ENCODE data around the gene PAXIP1.

PAXIP1 gene

GRCh38 chr7:154910125-154910524 lies 92.8 kb downstream of the PAXIP1 start:
- Mint-ChIP-seq H3K4me3 (no peak overlapping the region), H3K9me3 (peaks cover 6% of the 10 kb centered on the region), H3K27ac (no peak overlapping the region), H3K27me3 (peaks cover 21% of the 10 kb centered on the region), H3K4me1 (peaks cover 11% of the 10 kb centered on the region), H3K36me3 (no peaks in the 10 kb centered on the region)
- DNase-seq = no peak
- CTCF ChIA-PET = no interaction called here

GRCh38 chr7:154909241-154910105 lies 93.5 kb downstream of the PAXIP1 start:
- H3K36me3 Mint-ChIP-seq = no peaks in the 10 kb centered on the region
- H3K4me1 Mint-ChIP-seq = peaks cover 11% of the 10 kb centered on the region
- H3K27ac Mint-ChIP-seq = no peak overlapping the region
- H3K27me3 Mint-ChIP-seq = peaks cover 15% of the 10 kb centered on the region
- peaks cover 6% of the 10 kb centered on the region for H3K9me3 Mint-ChIP-seq
- no peak for DNase-seq
- H3K4me3 Mint-ChIP-seq = no peak overlapping the region
- CTCF ChIA-PET = no interaction called here

- Mint-ChIP-seq H3K27ac (peak overlapping the region; percentile 54), H3K4me3 (peak overlapping the region; percentile 16), H3K9me3 (peaks cover 6% of the 10 kb centered on the region), H3K36me3 (no peaks in the 10 kb centered on the region), H3K27me3 (peaks cover 8% of the 10 kb centered on the region), H3K4me1 (peaks cover 7% of the 10 kb centered on the region)
- CTCF ChIA-PET = interaction anchor here (0.6 kb wide), 1 partner anchor 437 kb away, joined by 5 read pairs; no protein-coding TSS in a partner anchor
- no peak for DNase-seq
These were observed 95.0 kb downstream of the PAXIP1 start for GRCh38 chr7:154907651-154908620.

- CTCF ChIA-PET = no interaction called here
- no peaks in the 10 kb centered on the region for H3K36me3 Mint-ChIP-seq
- no peak overlapping the region for H3K27ac Mint-ChIP-seq
- H3K4me1 Mint-ChIP-seq = peaks cover 7% of the 10 kb centered on the region
- H3K27me3 Mint-ChIP-seq = peaks cover 8% of the 10 kb centered on the region
- H3K4me3 Mint-ChIP-seq = no peak overlapping the region
- DNase-seq = no peak
- H3K9me3 Mint-ChIP-seq = peaks cover 6% of the 10 kb centered on the region
These were observed 96.1 kb downstream of the PAXIP1 start for GRCh38 chr7:154906736-154907355.

GRCh38 chr7:154906201-154906600 lies 96.7 kb downstream of the PAXIP1 start:
- no peak for DNase-seq
- peaks cover 4% of the 10 kb centered on the region for H3K9me3 Mint-ChIP-seq
- H3K4me1 Mint-ChIP-seq = peaks cover 7% of the 10 kb centered on the region
- H3K27ac Mint-ChIP-seq = no peak overlapping the region
- no peaks in the 10 kb centered on the region for H3K36me3 Mint-ChIP-seq
- peaks cover 8% of the 10 kb centered on the region for H3K27me3 Mint-ChIP-seq
- CTCF ChIA-PET = interaction anchor here (1.1 kb wide), 1 partner anchor 22 kb away, joined by 3 read pairs; no protein-coding TSS in a partner anchor
- H3K4me3 Mint-ChIP-seq = no peak overlapping the region

- no peaks in the 10 kb centered on the region for H3K9me3 Mint-ChIP-seq
- H3K27ac Mint-ChIP-seq = no peak overlapping the region
- H3K36me3 Mint-ChIP-seq = no peaks in the 10 kb centered on the region
- no peak for DNase-seq
- CTCF ChIA-PET = interaction anchor here (1.1 kb wide), 1 partner anchor 23 kb away, joined by 3 read pairs; no protein-coding TSS in a partner anchor
- H3K27me3 Mint-ChIP-seq = peaks cover 4% of the 10 kb centered on the region
- H3K4me1 Mint-ChIP-seq = peaks cover 7% of the 10 kb centered on the region
- no peak overlapping the region for H3K4me3 Mint-ChIP-seq
These were observed 97.3 kb downstream of the PAXIP1 start for GRCh38 chr7:154905615-154906014.

GRCh38 chr7:154905146-154905545 lies 97.8 kb downstream of the PAXIP1 start:
- Mint-ChIP-seq H3K4me3 (no peak overlapping the region), H3K36me3 (no peaks in the 10 kb centered on the region), H3K27me3 (peaks cover 4% of the 10 kb centered on the region), H3K4me1 (peaks cover 7% of the 10 kb centered on the region), H3K27ac (no peak overlapping the region), H3K9me3 (no peaks in the 10 kb centered on the region)
- no peak for DNase-seq
- CTCF ChIA-PET = interaction anchor here (1.1 to 1.5 kb wide), 2 partner anchors 9 to 23 kb away, joined by 3 to 4 read pairs; no protein-coding TSS in a partner anchor

GRCh38 chr7:154903083-154903731 lies 99.7 kb downstream of the PAXIP1 start:
- Mint-ChIP-seq H3K9me3 (no peaks in the 10 kb centered on the region), H3K4me3 (no peak overlapping the region), H3K27ac (no peak overlapping the region), H3K27me3 (peaks cover 4% of the 10 kb centered on the region), H3K4me1 (peaks cover 6% of the 10 kb centered on the region), H3K36me3 (no peaks in the 10 kb centered on the region)
- CTCF ChIA-PET = no interaction called here
- no peak for DNase-seq

GRCh38 chr7:154902600-154903082 lies 100.3 kb downstream of the PAXIP1 start:
- H3K36me3 Mint-ChIP-seq = no peaks in the 10 kb centered on the region
- H3K9me3 Mint-ChIP-seq = no peaks in the 10 kb centered on the region
- H3K4me1 Mint-ChIP-seq = peaks cover under 1% of the 10 kb centered on the region
- CTCF ChIA-PET = no interaction called here
- H3K27me3 Mint-ChIP-seq = peaks cover 4% of the 10 kb centered on the region
- no peak overlapping the region for H3K4me3 Mint-ChIP-seq
- no peak overlapping the region for H3K27ac Mint-ChIP-seq
- no peak for DNase-seq

GRCh38 chr7:154899862-154900261 lies 103.1 kb downstream of the PAXIP1 start:
- no peaks in the 10 kb centered on the region for H3K4me1 Mint-ChIP-seq
- no peaks in the 10 kb centered on the region for H3K9me3 Mint-ChIP-seq
- H3K4me3 Mint-ChIP-seq = no peak overlapping the region
- CTCF ChIA-PET = no interaction called here
- no peak for DNase-seq
- peaks cover 4% of the 10 kb centered on the region for H3K27me3 Mint-ChIP-seq
- no peak overlapping the region for H3K27ac Mint-ChIP-seq
- H3K36me3 Mint-ChIP-seq = no peaks in the 10 kb centered on the region

GRCh38 chr7:154898973-154899855 lies 103.7 kb downstream of the PAXIP1 start:
- Mint-ChIP-seq H3K27ac (no peak overlapping the region), H3K27me3 (peaks cover 4% of the 10 kb centered on the region), H3K36me3 (no peaks in the 10 kb centered on the region), H3K9me3 (no peaks in the 10 kb centered on the region), H3K4me3 (no peak overlapping the region), H3K4me1 (no peaks in the 10 kb centered on the region)
- DNase-seq = no peak
- CTCF ChIA-PET = interaction anchor here (0.6 kb wide), 1 partner anchor 31 kb away, joined by 4 read pairs; no protein-coding TSS in a partner anchor

- Mint-ChIP-seq H3K27ac (no peak overlapping the region), H3K9me3 (no peaks in the 10 kb centered on the region), H3K27me3 (no peaks in the 10 kb centered on the region), H3K4me1 (no peaks in the 10 kb centered on the region), H3K4me3 (no peak overlapping the region), H3K36me3 (no peaks in the 10 kb centered on the region)
- DNase-seq = no peak
- CTCF ChIA-PET = no interaction called here
These were observed 106.8 kb downstream of the PAXIP1 start for GRCh38 chr7:154896076-154896475.
